Inferior parietal cortex (tissue), 1 donor: ENCODE results near the gene UQCC5.

Source experiments
- DNase-seq: peaks from one replicate; pipeline ENCODE4 v3.0.0-alpha.2; 2016; ENCODE audit errors: extremely low spot score

The UQCC5 gene

DNA sequence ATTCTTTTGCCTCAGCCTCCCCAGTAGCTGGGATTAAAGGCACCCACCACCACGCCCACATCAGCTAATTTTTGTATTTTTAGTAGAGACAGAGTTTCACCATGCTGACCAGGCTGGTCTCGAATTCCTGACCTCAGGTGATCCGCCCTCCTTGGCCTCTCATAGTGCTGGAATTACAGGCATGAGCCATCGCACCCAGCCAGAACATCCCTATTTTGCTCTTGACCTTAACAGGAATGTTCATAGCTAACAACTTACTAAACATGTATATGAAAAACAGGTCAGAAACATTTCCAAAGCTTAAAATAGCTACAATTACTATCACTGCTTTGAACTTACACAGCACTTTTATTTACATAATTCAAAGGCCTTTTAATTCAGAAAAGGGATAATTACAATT is 33.7 kb downstream of the UQCC5 start:
- DNase-seq, result no peak

- DNase-seq, result no peak
Measured at GRCh38 chr3:52572221-52572620, 35.8 kb downstream of the UQCC5 start.

GRCh38 chr3:52574056-52574965 is 37.9 kb downstream of the UQCC5 start:
- no peak for DNase-seq
